IPS-11a (cell line): ENCODE results near the gene SGF29.
"Not testable (repeated sequence)": the region's sequence is repeated elsewhere in the genome, so short reads cannot be mapped to it uniquely, and the experiment has no call there.

Source experiments
- H3K4me3 ChIP-seq: one replicate; pipeline ENCODE4 v1.5.1; 2013; ENCODE audit warnings: low read depth, low read length, control low read depth

SGF29 gene

GRCh38 chr16:28532940-28533647 lies 20.6 kb upstream of the SGF29 start:
- H3K4me3 ChIP-seq: no peak overlapping the region

- no peak overlapping the region for H3K4me3 ChIP-seq
Measured at GRCh38 chr16:28534542-28535373, 19.0 kb upstream of the SGF29 start.

- no peak overlapping the region for H3K4me3 ChIP-seq
Measured at GRCh38 chr16:28537076-28537475, 16.6 kb upstream of the SGF29 start.

GRCh38 chr16:28537964-28538732 lies 15.6 kb upstream of the SGF29 start:
- no peak overlapping the region for H3K4me3 ChIP-seq

GRCh38 chr16:28538733-28539596 lies 14.8 kb upstream of the SGF29 start, which contains the start of gene NUPR1:
NUPR1 (minus strand) TSS chr16:28538974; CDS start chr16:28538907, 67 bp downstream.
- no peak within 1 kb of the TSS for H3K4me3 ChIP-seq

GRCh38 chr16:28540346-28540745 lies 13.4 kb upstream of the SGF29 start:
- no peak overlapping the region for H3K4me3 ChIP-seq

- H3K4me3 ChIP-seq: no peak overlapping the region
Measured at GRCh38 chr16:28542646-28543045, 11.1 kb upstream of the SGF29 start.

- H3K4me3 ChIP-seq: no peak overlapping the region
Measured at GRCh38 chr16:28543072-28543471, 10.6 kb upstream of the SGF29 start.

GRCh38 chr16:28544998-28545397 lies 8.7 kb upstream of the SGF29 start:
- no peak overlapping the region for H3K4me3 ChIP-seq

- not testable (repeated sequence) for H3K4me3 ChIP-seq
Measured at GRCh38 chr16:28545964-28546363, 7.8 kb upstream of the SGF29 start.

- H3K4me3 ChIP-seq: no peak overlapping the region
Measured at GRCh38 chr16:28546626-28547025, 7.1 kb upstream of the SGF29 start.

GRCh38 chr16:28548306-28548802 lies 5.4 kb upstream of the SGF29 start:
- no peak overlapping the region for H3K4me3 ChIP-seq

GRCh38 chr16:28549301-28549899 lies 4.3 kb upstream of the SGF29 start:
- H3K4me3 ChIP-seq: no peak overlapping the region

GRCh38 chr16:28554634-28555423 lies 1.1 kb downstream of the SGF29 start:
- H3K4me3 ChIP-seq: no peak overlapping the region

- H3K4me3 ChIP-seq: no peak overlapping the region
Measured at GRCh38 chr16:28555561-28555960, 1.8 kb downstream of the SGF29 start.

GRCh38 chr16:28556914-28557320 lies 3.2 kb downstream of the SGF29 start:
- no peak overlapping the region for H3K4me3 ChIP-seq

- no peak overlapping the region for H3K4me3 ChIP-seq
Measured at GRCh38 chr16:28558456-28558855, 4.7 kb downstream of the SGF29 start.

- no peak overlapping the region for H3K4me3 ChIP-seq
Measured at GRCh38 chr16:28561557-28562187, 8.0 kb downstream of the SGF29 start.

GRCh38 chr16:28562199-28562598 lies 8.5 kb downstream of the SGF29 start:
- no peak overlapping the region for H3K4me3 ChIP-seq
